ENCODE measurements around the gene OR4C16. TPM values are rescaled to one million over a fixed set of nuclear protein-coding genes. Genes with fewer than 3 reads are reported as not detected.

OR4C16 gene, protein sequence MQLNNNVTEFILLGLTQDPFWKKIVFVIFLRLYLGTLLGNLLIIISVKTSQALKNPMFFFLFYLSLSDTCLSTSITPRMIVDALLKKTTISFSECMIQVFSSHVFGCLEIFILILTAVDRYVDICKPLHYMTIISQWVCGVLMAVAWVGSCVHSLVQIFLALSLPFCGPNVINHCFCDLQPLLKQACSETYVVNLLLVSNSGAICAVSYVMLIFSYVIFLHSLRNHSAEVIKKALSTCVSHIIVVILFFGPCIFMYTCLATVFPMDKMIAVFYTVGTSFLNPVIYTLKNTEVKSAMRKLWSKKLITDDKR
- total RNA-seq (not detected), polyA plus RNA-seq (ENCODE audit: insufficient read depth, low read depth, low replicate concordance) (not detected)
- long read RNA-seq, donor 1: 0 reads
- long read RNA-seq, donor 2: 0 reads
- long read RNA-seq, donor 3: 0 reads
- long read RNA-seq, donor 4: 0 reads
- long read RNA-seq, donor 5: 0 reads
- long read RNA-seq, donor 6: 0 reads
- long read RNA-seq, donor 7: 0 reads
- long read RNA-seq, donor 8: 0 reads
- long read RNA-seq, donor 9: 0 reads
- long read RNA-seq, donor 10: 0 reads

DNA sequence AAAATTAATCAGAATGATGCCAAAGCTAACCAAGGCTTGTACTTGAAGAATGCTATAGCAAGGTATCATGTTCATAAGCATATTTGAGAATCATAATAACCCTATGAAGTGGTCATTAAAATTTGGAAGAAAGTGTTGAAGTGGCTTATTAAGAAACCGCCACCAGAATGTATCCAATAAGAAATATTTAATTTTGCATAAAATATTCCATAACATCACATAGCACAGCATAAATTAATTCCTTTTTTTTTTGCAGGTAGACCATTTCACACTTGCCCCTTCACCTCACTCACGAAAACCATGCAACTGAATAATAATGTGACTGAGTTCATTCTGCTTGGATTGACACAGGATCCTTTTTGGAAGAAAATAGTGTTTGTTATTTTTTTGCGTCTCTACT lies at the start of gene OR4C16:
OR4C16 (plus strand) TSS at position 301 of the 400 bp plus-strand sequence; CDS start at position 301, 0 bp downstream.
- no peaks in the 10 kb centered on the region for H3K4me1 ChIP-seq (ENCODE audit: control insufficient read depth in 2 of 3, insufficient read depth in 2 of 3, low read depth in 1 of 3, low read length in 3 of 3)
- H3K4me3 ChIP-seq (ENCODE audit: low read length in 3 of 3): no peak within 1 kb of the TSS
- intact Hi-C loops (cut with DNase I): no loop called here
- no peaks in the 10 kb centered on the region for H3K27me3 ChIP-seq (ENCODE audit: control insufficient read depth, insufficient read depth, low read length)
- no peak for DNase-seq
- no peaks in the 10 kb centered on the region for H3K36me3 ChIP-seq (ENCODE audit: control insufficient read depth in 2 of 3, insufficient read depth in 3 of 3, low read length in 3 of 3)
- FAIRE-seq: no peak
- TF ChIP-seq CTCF (IDR thresholded peaks at IDR 0.05; ENCODE audit: borderline replicate concordance, extremely low read depth, insufficient read depth): no peak
- H3K9me3 ChIP-seq (ENCODE audit: control insufficient read depth in 2 of 3, insufficient read depth in 1 of 3, low read length in 3 of 3): peaks cover 1 to 4% (median 4%) of the 10 kb centered on the region in 3 donors
- no peak within 1 kb of the TSS for H3K9ac ChIP-seq (ENCODE audit: low read length in 3 of 3)
- H3K27ac ChIP-seq (ENCODE audit: low read depth in 2 of 2, low read length in 2 of 2): no peak within 1 kb of the TSS

- no peak for FAIRE-seq
- no peaks in the 10 kb centered on the region for H3K27me3 ChIP-seq (ENCODE audit: control insufficient read depth, insufficient read depth, low read length)
- no peak within 1 kb of the TSS for H3K9ac ChIP-seq (ENCODE audit: low read length in 3 of 3)
- intact Hi-C loops (cut with DNase I): no loop called here
- H3K9me3 ChIP-seq (ENCODE audit: control insufficient read depth in 2 of 3, insufficient read depth in 1 of 3, low read length in 3 of 3): peaks cover 0 to 3% (median 2%) of the 10 kb centered on the region in 3 donors
- DNase-seq: no peak
- H3K4me3 ChIP-seq (ENCODE audit: low read length in 3 of 3): no peak within 1 kb of the TSS
- no peak within 1 kb of the TSS for H3K27ac ChIP-seq (ENCODE audit: low read depth in 2 of 2, low read length in 2 of 2)
- TF ChIP-seq CTCF (IDR thresholded peaks at IDR 0.05; ENCODE audit: borderline replicate concordance, extremely low read depth, insufficient read depth): no peak
- H3K4me1 ChIP-seq (ENCODE audit: control insufficient read depth in 2 of 3, insufficient read depth in 2 of 3, low read depth in 1 of 3, low read length in 3 of 3): no peaks in the 10 kb centered on the region
- H3K36me3 ChIP-seq (ENCODE audit: control insufficient read depth in 2 of 3, insufficient read depth in 3 of 3, low read length in 3 of 3): no peaks in the 10 kb centered on the region
Measured at GRCh38 chr11:55554169-55554568, 17.8 kb upstream of the OR4C16 start, which contains the start of gene OR4C15. Gene OR4C15 (plus strand): TSS chr11:55554469. CDS start chr11:55554469, 0 bp downstream.

DNA sequence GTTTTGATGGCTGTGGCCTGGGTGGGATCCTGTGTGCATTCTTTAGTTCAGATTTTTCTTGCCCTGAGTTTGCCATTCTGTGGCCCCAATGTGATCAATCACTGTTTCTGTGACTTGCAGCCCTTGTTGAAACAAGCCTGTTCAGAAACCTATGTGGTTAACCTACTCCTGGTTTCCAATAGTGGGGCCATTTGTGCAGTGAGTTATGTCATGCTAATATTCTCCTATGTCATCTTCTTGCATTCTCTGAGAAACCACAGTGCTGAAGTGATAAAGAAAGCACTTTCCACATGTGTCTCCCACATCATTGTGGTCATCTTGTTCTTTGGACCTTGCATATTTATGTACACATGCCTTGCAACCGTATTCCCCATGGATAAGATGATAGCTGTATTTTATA lies 620 bp downstream of the OR4C16 start:
- H3K36me3 ChIP-seq (ENCODE audit: control insufficient read depth in 2 of 3, insufficient read depth in 3 of 3, low read length in 3 of 3): no peaks in the 10 kb centered on the region
- intact Hi-C loops (cut with DNase I): no loop called here
- H3K27me3 ChIP-seq (ENCODE audit: control insufficient read depth, insufficient read depth, low read length): no peaks in the 10 kb centered on the region
- H3K4me3 ChIP-seq (ENCODE audit: low read length in 3 of 3): no peak overlapping the region
- TF ChIP-seq CTCF (IDR thresholded peaks at IDR 0.05; ENCODE audit: borderline replicate concordance, extremely low read depth, insufficient read depth): no peak
- no peak for DNase-seq
- peaks cover 1 to 4% (median 4%) of the 10 kb centered on the region in 3 donors for H3K9me3 ChIP-seq (ENCODE audit: control insufficient read depth in 2 of 3, insufficient read depth in 1 of 3, low read length in 3 of 3)
- no peak for FAIRE-seq
- no peak overlapping the region for H3K9ac ChIP-seq (ENCODE audit: low read length in 3 of 3)
- no peak overlapping the region for H3K27ac ChIP-seq (ENCODE audit: low read depth in 2 of 2, low read length in 2 of 2)
- H3K4me1 ChIP-seq (ENCODE audit: control insufficient read depth in 2 of 3, insufficient read depth in 2 of 3, low read depth in 1 of 3, low read length in 3 of 3): no peaks in the 10 kb centered on the region

All from kidney (tissue), 22 donors.